ENCODE results near the gene HTATIP2. TPM values are rescaled to one million over a fixed set of nuclear protein-coding genes. Genes with fewer than 3 reads are reported as not detected.
"Not testable (repeated sequence)": the region's sequence is repeated elsewhere in the genome, so short reads cannot be mapped to it uniquely, and the experiment has no call there.

Gene HTATIP2
- total RNA-seq, 1 experiment from 2014 or later: 43.4 TPM

GRCh38 chr11:20376162-20376730, 12.7 kb downstream of the HTATIP2 start:
- Histone ChIP-seq H3K4me3 (replicated peaks in 1 of 2; ENCODE audit: low read depth in 1 of 2, low read length in 2 of 2) (no peak overlapping the region), H4K20me1 (ENCODE audit: insufficient read depth) (no peaks in the 10 kb centered on the region), H3K9me2 (ENCODE audit: insufficient read depth) (no peaks in the 10 kb centered on the region), H3K9ac (ENCODE audit: low read length) (no peak overlapping the region), H3K9me3 (ENCODE audit: control insufficient read depth in 1 of 2, insufficient read depth in 1 of 2, low read depth in 1 of 2, low read length in 2 of 2) (no peaks in the 10 kb centered on the region), H3K27me3 (ENCODE audit: insufficient read depth, low read length) (no peaks in the 10 kb centered on the region), H3K79me2 (ENCODE audit: insufficient read depth, low read length) (no peaks in the 10 kb centered on the region), H3K27ac (ENCODE audit: low read depth, low read length) (no peak overlapping the region), H3K36me3 (ENCODE audit: control insufficient read depth in 1 of 2, insufficient read depth in 2 of 2, low read length in 2 of 2) (peaks cover 0 to 5% of the 10 kb centered on the region in 2 experiments; a peak in 2 of 4 replicates), H2AFZ (ENCODE audit: low read depth, low read length, poor library complexity, severe bottlenecking) (no peak overlapping the region), H3K4me2 (ENCODE audit: low read length) (no peak overlapping the region), H3K4me1 (ENCODE audit: control insufficient read depth in 1 of 2, insufficient read depth in 2 of 2, low read length in 2 of 2) (no peaks in the 10 kb centered on the region)
- TF ChIP-seq ZBTB33 (IDR thresholded peaks at IDR 0.05; ENCODE audit: extremely low read depth, insufficient replicate concordance, low read length) (no peak), POLR2A (IDR thresholded peaks at IDR 0.05; ENCODE audit: borderline replicate concordance, extremely low read depth, insufficient read depth, insufficient read length) (no peak), RAD21 (IDR thresholded peaks at IDR 0.05; ENCODE audit: low read depth) (no peak)
- TF ChIP-seq, protein P1, sequence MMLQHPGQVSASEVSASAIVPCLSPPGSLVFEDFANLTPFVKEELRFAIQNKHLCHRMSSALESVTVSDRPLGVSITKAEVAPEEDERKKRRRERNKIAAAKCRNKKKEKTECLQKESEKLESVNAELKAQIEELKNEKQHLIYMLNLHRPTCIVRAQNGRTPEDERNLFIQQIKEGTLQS (IDR thresholded peaks at IDR 0.05): no peak
- ChIA-PET POLR2A (no interaction called here), CTCF (no interaction called here), RAD21 (ENCODE audit: low non-redundant PET in 1 of 2, low total read pairs in 2 of 2, uncharacterized antibody in 2 of 2, unreplicated experiment in 2 of 2) (no interaction called here)
- no peak for ATAC-seq
- DNase-seq (ENCODE audit: low read depth, low spot score): no peak
- BruUV-seq (replicated peaks): no TSS peak
- intact Hi-C loops (cut with micrococcal nuclease): no loop called here

GRCh38 chr11:20385996-20386395, 22.5 kb downstream of the HTATIP2 start:
- Histone ChIP-seq H3K79me2 (ENCODE audit: insufficient read depth, low read length) (peaks cover 31% of the 10 kb centered on the region), H3K4me2 (ENCODE audit: low read length) (peak overlapping the region; percentile 96)
- intact Hi-C loops (cut with micrococcal nuclease): loop anchor here (2.0 kb wide), 1 partner anchor 225 kb away; no protein-coding TSS in a partner anchor
- BruUV-seq (replicated peaks); H3K4me3 ChIP-seq (replicated peaks in 1 of 2; ENCODE audit: low read depth in 1 of 2, low read length in 2 of 2); H3K27ac ChIP-seq (ENCODE audit: low read depth, low read length); H3K36me3 ChIP-seq (ENCODE audit: control insufficient read depth in 1 of 2, insufficient read depth in 2 of 2, low read length in 2 of 2); DNase-seq (ENCODE audit: low read depth, low spot score); CTCF ChIA-PET; H2AFZ ChIP-seq (ENCODE audit: low read depth, low read length, poor library complexity, severe bottlenecking); H3K9me2 ChIP-seq (ENCODE audit: insufficient read depth); H4K20me1 ChIP-seq (ENCODE audit: insufficient read depth); POLR2A ChIA-PET; ATAC-seq; H3K4me1 ChIP-seq (ENCODE audit: control insufficient read depth in 1 of 2, insufficient read depth in 2 of 2, low read length in 2 of 2); H3K9ac ChIP-seq (ENCODE audit: low read length); RAD21 ChIA-PET (ENCODE audit: low non-redundant PET in 1 of 2, low total read pairs in 2 of 2, uncharacterized antibody in 2 of 2, unreplicated experiment in 2 of 2); H3K27me3 ChIP-seq (ENCODE audit: insufficient read depth, low read length); H3K9me3 ChIP-seq (ENCODE audit: control insufficient read depth in 1 of 2, insufficient read depth in 1 of 2, low read depth in 1 of 2, low read length in 2 of 2): not testable (repeated sequence)
